Astrocyte (in vitro differentiated cells and primary cell): ENCODE results near the gene SORL1. TPM values are rescaled to one million over a fixed set of nuclear protein-coding genes. Genes with fewer than 3 reads are reported as not detected.

Experiments
- DNase-seq: peaks from one replicate; pipeline ENCODE4 v3.0.0-alpha.2; 2010; ENCODE audit warnings: low read depth
- FAIRE-seq: peaks from 2 replicates; lab custom pipeline; 2011; peaks lifted over from hg19 to GRCh38; lab: Jason Lieb, UNC
- H2AFZ ChIP-seq: 2 replicates; pipeline ENCODE4 v1.6.0; 2012; ENCODE audit warnings: low read depth, low read length, inconsistent platforms
- H3K27ac ChIP-seq: 2 replicates; pipeline ENCODE4 v1.5.1; 2011; ENCODE audit warnings: low read depth, low read length, inconsistent platforms
- H3K27me3 ChIP-seq: 2 replicates; pipeline ENCODE4 v1.6.0; 2011; ENCODE audit warnings: low read length, inconsistent platforms; ENCODE audit not compliant: insufficient read depth
- H3K36me3 ChIP-seq: 2 replicates; pipeline ENCODE4 v1.5.1; 2011; ENCODE audit warnings: low read length, inconsistent platforms; ENCODE audit not compliant: insufficient read depth
- H3K4me1 ChIP-seq: 2 replicates; pipeline ENCODE4 v1.5.1; 2011; ENCODE audit warnings: low read length, inconsistent platforms; ENCODE audit not compliant: insufficient read depth
- H3K4me2 ChIP-seq: 2 replicates; pipeline ENCODE4 v1.6.0; 2012; ENCODE audit warnings: low read length, inconsistent platforms
- H3K4me3 ChIP-seq: 2 replicates; pipeline ENCODE4 v1.5.1; 2011; ENCODE audit warnings: low read depth, mild to moderate bottlenecking, low read length, inconsistent platforms; ENCODE audit not compliant: insufficient read depth
- H3K79me2 ChIP-seq: 2 replicates; pipeline ENCODE4 v1.6.0; 2012; ENCODE audit warnings: mild to moderate bottlenecking, low read length, inconsistent platforms; ENCODE audit not compliant: insufficient read depth
- H3K9ac ChIP-seq: 2 replicates; pipeline ENCODE4 v1.6.0; 2012; ENCODE audit warnings: mild to moderate bottlenecking, low read length, inconsistent platforms
- H3K9me3 ChIP-seq: 2 replicates; pipeline ENCODE4 v1.5.1; 2012; ENCODE audit warnings: low read depth, mild to moderate bottlenecking, low read length, inconsistent platforms; ENCODE audit not compliant: insufficient read depth
- H4K20me1 ChIP-seq: 2 replicates; pipeline ENCODE4 v1.6.0; 2012; ENCODE audit warnings: low read length, inconsistent platforms; ENCODE audit not compliant: insufficient read depth
- H3K27ac Mint-ChIP-seq: one replicate; pipeline ENCODE4 v1.8.0; 2021; ENCODE audit warnings: mild to moderate bottlenecking, mixed read lengths; ENCODE audit not compliant: unreplicated experiment
- H3K27me3 Mint-ChIP-seq: one replicate; pipeline ENCODE4 v1.8.0; 2021; ENCODE audit warnings: low read depth, mixed read lengths; ENCODE audit not compliant: unreplicated experiment
- H3K36me3 Mint-ChIP-seq: one replicate; pipeline ENCODE4 v1.8.0; 2021; ENCODE audit warnings: low read depth, mixed read lengths; ENCODE audit not compliant: unreplicated experiment
- H3K4me1 Mint-ChIP-seq: one replicate; pipeline ENCODE4 v1.8.0; 2021; ENCODE audit warnings: low read depth, mixed read lengths; ENCODE audit not compliant: unreplicated experiment
- H3K4me3 Mint-ChIP-seq: one replicate; pipeline ENCODE4 v1.8.0; 2021; ENCODE audit warnings: mild to moderate bottlenecking, moderate library complexity, mixed read lengths; ENCODE audit not compliant: unreplicated experiment
- H3K9me3 Mint-ChIP-seq: one replicate; pipeline ENCODE4 v1.8.0; 2021; ENCODE audit warnings: mild to moderate bottlenecking, mixed read lengths; ENCODE audit not compliant: unreplicated experiment
- EZH2 ChIP-seq: IDR thresholded peaks from 2 replicates; pipeline ENCODE4 v1.6.1; 2012; ENCODE audit warnings: mild to moderate bottlenecking, low read length, inconsistent platforms; ENCODE audit not compliant: insufficient read depth
- total RNA-seq: library from RNA; stranded (reverse); gene quantifications from 2 replicates; pipeline ENCODE4 v1.2.1, GENCODE V29; 2021
- TF ChIP-seq, protein P1 (sequence below): IDR thresholded peaks from 2 replicates; pipeline ENCODE4 v1.5.1; 2011; ENCODE audit warnings: low read depth, mild to moderate bottlenecking, inconsistent platforms, low read length, moderate library complexity; ENCODE audit not compliant: insufficient read depth

Gene SORL1
- total RNA-seq, 1 donor from 2014 or later, result 4.1 TPM

DNA sequence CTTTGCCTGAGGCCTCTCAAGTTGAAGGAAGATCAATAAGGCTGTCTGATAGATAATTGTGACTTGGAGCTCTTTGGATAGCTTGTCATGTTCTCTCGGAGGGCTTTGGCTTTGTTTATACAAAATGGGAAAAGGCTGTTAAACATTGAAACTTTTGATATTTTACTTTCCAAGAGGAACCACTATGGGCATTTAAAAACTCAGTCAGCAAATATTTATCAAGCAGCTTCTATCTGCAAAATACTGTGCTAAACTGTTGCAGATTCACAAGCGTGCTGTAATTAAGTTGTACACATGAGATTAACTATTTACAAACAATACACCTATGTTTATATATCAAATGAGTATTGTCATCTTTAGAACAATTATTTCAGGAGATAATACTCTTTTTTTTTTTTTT, 34.5 kb upstream of the SORL1 start:
- H3K9me3 ChIP-seq, result no peaks in the 10 kb centered on the region
- Mint-ChIP-seq H3K4me3 (no peak overlapping the region), H3K4me1 (peaks cover 5% of the 10 kb centered on the region), H3K36me3 (no peaks in the 10 kb centered on the region), H3K9me3 (no peaks in the 10 kb centered on the region), H3K27me3 (peaks cover 2% of the 10 kb centered on the region), H3K27ac (no peak overlapping the region)
- H3K4me3 ChIP-seq, result no peak overlapping the region
- TF ChIP-seq EZH2, result no peak
- TF ChIP-seq, protein P1, sequence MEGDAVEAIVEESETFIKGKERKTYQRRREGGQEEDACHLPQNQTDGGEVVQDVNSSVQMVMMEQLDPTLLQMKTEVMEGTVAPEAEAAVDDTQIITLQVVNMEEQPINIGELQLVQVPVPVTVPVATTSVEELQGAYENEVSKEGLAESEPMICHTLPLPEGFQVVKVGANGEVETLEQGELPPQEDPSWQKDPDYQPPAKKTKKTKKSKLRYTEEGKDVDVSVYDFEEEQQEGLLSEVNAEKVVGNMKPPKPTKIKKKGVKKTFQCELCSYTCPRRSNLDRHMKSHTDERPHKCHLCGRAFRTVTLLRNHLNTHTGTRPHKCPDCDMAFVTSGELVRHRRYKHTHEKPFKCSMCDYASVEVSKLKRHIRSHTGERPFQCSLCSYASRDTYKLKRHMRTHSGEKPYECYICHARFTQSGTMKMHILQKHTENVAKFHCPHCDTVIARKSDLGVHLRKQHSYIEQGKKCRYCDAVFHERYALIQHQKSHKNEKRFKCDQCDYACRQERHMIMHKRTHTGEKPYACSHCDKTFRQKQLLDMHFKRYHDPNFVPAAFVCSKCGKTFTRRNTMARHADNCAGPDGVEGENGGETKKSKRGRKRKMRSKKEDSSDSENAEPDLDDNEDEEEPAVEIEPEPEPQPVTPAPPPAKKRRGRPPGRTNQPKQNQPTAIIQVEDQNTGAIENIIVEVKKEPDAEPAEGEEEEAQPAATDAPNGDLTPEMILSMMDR, result no peak
- H3K27me3 ChIP-seq, result peaks cover 9% of the 10 kb centered on the region
- H3K4me2 ChIP-seq, result no peak overlapping the region
- no peaks in the 10 kb centered on the region for H3K79me2 ChIP-seq
- H3K9ac ChIP-seq, result no peak overlapping the region
- H3K4me1 ChIP-seq, result peaks cover 7% of the 10 kb centered on the region
- H3K36me3 ChIP-seq, result no peaks in the 10 kb centered on the region
- H3K27ac ChIP-seq, result no peak overlapping the region
- DNase-seq (no peak), FAIRE-seq (no peak)
- no peak overlapping the region for H2AFZ ChIP-seq
- no peaks in the 10 kb centered on the region for H4K20me1 ChIP-seq

DNA sequence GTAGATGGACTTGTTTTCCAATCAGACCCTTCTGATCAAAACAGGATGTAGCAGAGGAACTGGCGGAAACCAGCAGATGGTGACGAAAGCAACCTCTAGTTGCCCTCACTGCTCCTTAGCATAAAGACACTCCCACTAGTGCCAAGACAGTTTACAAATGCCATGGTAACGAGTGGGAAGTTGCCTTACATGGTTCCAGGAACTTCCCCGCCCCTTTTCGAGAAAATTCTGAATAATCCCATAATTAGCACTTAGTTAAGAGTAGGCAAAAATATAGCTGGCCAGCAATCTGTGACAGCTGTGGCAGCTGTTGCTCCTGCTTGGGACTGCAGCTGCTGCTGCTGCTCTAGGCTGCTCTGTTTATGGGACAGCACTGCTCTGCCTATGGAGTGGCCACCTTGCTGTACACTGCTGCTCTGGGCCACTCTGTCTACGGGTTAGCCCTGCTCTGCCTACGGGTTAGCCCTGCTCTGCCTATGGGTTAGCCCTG, 33.4 kb upstream of the SORL1 start:
- Mint-ChIP-seq H3K27ac (no peak overlapping the region), H3K9me3 (no peaks in the 10 kb centered on the region), H3K4me3 (no peak overlapping the region), H3K4me1 (peaks cover 5% of the 10 kb centered on the region), H3K27me3 (peaks cover 2% of the 10 kb centered on the region), H3K36me3 (no peaks in the 10 kb centered on the region)
- H3K36me3 ChIP-seq, result no peaks in the 10 kb centered on the region
- no peaks in the 10 kb centered on the region for H3K9me3 ChIP-seq
- no peaks in the 10 kb centered on the region for H4K20me1 ChIP-seq
- no peak overlapping the region for H3K27ac ChIP-seq
- H3K9ac ChIP-seq, result no peak overlapping the region
- FAIRE-seq (no peak), DNase-seq (no peak)
- H3K4me2 ChIP-seq, result no peak overlapping the region
- TF ChIP-seq, protein P1, result no peak
- no peak for TF ChIP-seq EZH2
- no peak overlapping the region for H2AFZ ChIP-seq
- peaks cover 9% of the 10 kb centered on the region for H3K27me3 ChIP-seq
- H3K79me2 ChIP-seq, result no peaks in the 10 kb centered on the region
- peaks cover 7% of the 10 kb centered on the region for H3K4me1 ChIP-seq
- H3K4me3 ChIP-seq, result no peak overlapping the region

DNA sequence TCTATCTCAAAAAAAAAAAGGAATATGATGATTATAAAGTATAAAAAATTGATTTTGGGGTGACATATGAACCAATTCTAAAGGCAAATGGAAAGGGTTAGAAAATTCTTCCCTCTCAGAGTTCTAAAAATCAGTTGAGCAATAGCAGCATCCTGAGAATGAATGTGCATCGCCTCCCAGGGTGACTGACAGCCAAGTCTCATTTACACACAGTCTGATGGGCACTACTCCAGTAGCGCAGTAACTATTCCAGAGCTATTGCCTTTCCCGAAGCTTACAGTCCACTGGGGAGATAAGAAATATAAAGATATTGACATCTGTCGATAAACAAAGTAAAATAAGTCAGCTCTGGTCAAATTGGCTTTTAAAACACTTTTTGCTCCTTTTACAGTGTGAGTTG, 32.3 kb upstream of the SORL1 start:
- H3K9ac ChIP-seq, result no peak overlapping the region
- H3K4me2 ChIP-seq, result no peak overlapping the region
- peaks cover 6% of the 10 kb centered on the region for H3K9me3 Mint-ChIP-seq

More for the DNA sequence above, 32.3 kb upstream of the SORL1 start:
- FAIRE-seq (no peak), DNase-seq (no peak)
- no peak overlapping the region for H3K4me3 ChIP-seq
- Mint-ChIP-seq H3K4me1 (peaks cover 5% of the 10 kb centered on the region), H3K27me3 (peaks cover 8% of the 10 kb centered on the region), H3K27ac (no peak overlapping the region), H3K36me3 (no peaks in the 10 kb centered on the region), H3K4me3 (no peak overlapping the region)
- no peak overlapping the region for H2AFZ ChIP-seq
- H3K27me3 ChIP-seq, result peaks cover 9% of the 10 kb centered on the region
- H3K4me1 ChIP-seq, result peaks cover 7% of the 10 kb centered on the region
- H4K20me1 ChIP-seq, result no peaks in the 10 kb centered on the region
- no peaks in the 10 kb centered on the region for H3K79me2 ChIP-seq
- TF ChIP-seq, protein P1, result no peak
- TF ChIP-seq EZH2, result no peak
- no peaks in the 10 kb centered on the region for H3K36me3 ChIP-seq
- H3K27ac ChIP-seq, result no peak overlapping the region
- H3K9me3 ChIP-seq, result no peaks in the 10 kb centered on the region
